H1 (cell line): ENCODE measurements around the gene TEAD1. TPM values are rescaled to one million over a fixed set of nuclear protein-coding genes. Genes with fewer than 3 reads are reported as not detected.
A peak's percentile ranks its signal among the peaks of the same experiment; 100 is the strongest.

Source experiments
- CTCF ChIA-PET: fragments of 300-600 bp; sonication (Branson Sonifier 250); formaldehyde crosslinking; loops from one replicate; lab custom pipeline; 2021; ENCODE audit not compliant: partially characterized antibody; lab: Charles Lee
- POLR2A ChIA-PET: fragments of 300-600 bp; sonication (Branson Sonifier 250); formaldehyde crosslinking; loops from one replicate; lab custom pipeline; 2021; ENCODE audit warnings: inconsistent platforms; ENCODE audit not compliant: partially characterized antibody; lab: Charles Lee
- DNase-seq, 2 experiments: peaks; one replicate each; pipeline versions ENCODE4 v3.0.0 to v3.0.0-alpha.2; 2010 to 2022; ENCODE audit warnings: low spot score in 2 of 2, low read depth in 1 of 2, mixed read lengths in 1 of 2
- FAIRE-seq: peaks from 2 replicates; lab custom pipeline; 2011; peaks lifted over from hg19 to GRCh38; lab: Jason Lieb, UNC
- H2AFZ ChIP-seq: 2 replicates; pipeline ENCODE4 v1.8.1; 2012; ENCODE audit warnings: low read length, inconsistent platforms
- H2AK5ac ChIP-seq: 2 replicates; pipeline ENCODE4 v1.6.1; 2013; ENCODE audit warnings: low read depth, low read length
- H2BK120ac ChIP-seq: replicated peaks from 2 replicates; pipeline ENCODE3; 2013; ENCODE audit warnings: low read depth, low read length, inconsistent platforms
- H2BK12ac ChIP-seq: 2 replicates; pipeline ENCODE4 v1.6.1; 2013; ENCODE audit warnings: low read depth, low read length
- H2BK15ac ChIP-seq: 2 replicates; pipeline ENCODE4 v1.6.1; 2013; ENCODE audit warnings: low read length
- H2BK20ac ChIP-seq: 2 replicates; pipeline ENCODE4 v1.6.1; 2013; ENCODE audit warnings: low read length
- H2BK5ac ChIP-seq: 2 replicates; pipeline ENCODE4 v1.6.1; 2013; ENCODE audit warnings: low read depth, low read length
- H3K14ac ChIP-seq: 2 replicates; pipeline ENCODE4 v1.6.1; 2013; ENCODE audit warnings: inconsistent platforms; ENCODE audit not compliant: insufficient read length
- H3K18ac ChIP-seq: 2 replicates; pipeline ENCODE4 v1.6.1; 2013; ENCODE audit warnings: low read length; ENCODE audit errors: extremely low read depth
- H3K23ac ChIP-seq: 2 replicates; pipeline ENCODE4 v1.6.1; 2013; ENCODE audit warnings: inconsistent platforms; ENCODE audit not compliant: insufficient read length
- H3K23me2 ChIP-seq: 2 replicates; pipeline ENCODE4 v1.6.1; 2013; ENCODE audit warnings: low read depth, low read length
- H3K27ac ChIP-seq: 2 replicates; pipeline ENCODE4 v1.6.1; 2011; ENCODE audit warnings: low read depth, low read length, inconsistent platforms
- H3K27me3 ChIP-seq, 4 experiments: replicated peaks in 1 of 4; 1 replicate in 1 of 4; 2 replicates in 3 of 4; pipeline versions ENCODE4 v1.6.1 to v1.8.1; 2011 to 2013; ENCODE audit warnings: low read length in 3 of 4, mild to moderate bottlenecking in 3 of 4, inconsistent platforms in 2 of 4, mixed read lengths in 2 of 4, moderate library complexity in 1 of 4; ENCODE audit not compliant: control insufficient read depth in 3 of 4, insufficient read depth in 3 of 4; ENCODE audit errors: extremely low read depth in 1 of 4
- H3K36me3 ChIP-seq, 4 experiments: 2 replicates each; pipeline versions ENCODE4 v1.6.1 to v1.8.1; 2011 to 2013; ENCODE audit warnings: mild to moderate bottlenecking in 4 of 4, low read length in 3 of 4, moderate library complexity in 2 of 4, control low read depth in 1 of 4, inconsistent platforms in 1 of 4; ENCODE audit not compliant: insufficient read depth in 4 of 4, control insufficient read depth in 2 of 4
- H3K4ac ChIP-seq: replicated peaks from 2 replicates; pipeline ENCODE3; 2013; ENCODE audit warnings: low read length, low read depth, mixed read lengths, inconsistent platforms; ENCODE audit not compliant: insufficient read length
- H3K4me1 ChIP-seq, 4 experiments: replicated peaks in 1 of 4; 1 replicate in 1 of 4; 2 replicates in 3 of 4; pipeline versions ENCODE4 v1.6.1 to v1.8.1; 2011 to 2013; ENCODE audit warnings: low read length in 3 of 4, inconsistent platforms in 2 of 4, mixed read lengths in 1 of 4; ENCODE audit not compliant: insufficient read depth in 4 of 4, control insufficient read depth in 3 of 4
- H3K4me2 ChIP-seq, 2 experiments: 2 replicates each; pipeline versions ENCODE4 v1.6.1 to v1.8.1; 2011 to 2013; ENCODE audit warnings: low read depth in 2 of 2, low read length in 2 of 2, control low read depth in 1 of 2, inconsistent platforms in 1 of 2, mild to moderate bottlenecking in 1 of 2; ENCODE audit not compliant: insufficient read depth in 1 of 2
- H3K4me3 ChIP-seq, 4 experiments: fragments of 200-600, 300-600 bp in 1 of 4; sonication (generic), shearing (Covaris generic), sonication (Bioruptor Twin) in 1 of 4; 2 replicates each; pipeline versions ENCODE4 v1.5.1 to v1.8.1; 2011 to 2016; ENCODE audit warnings: low read length in 4 of 4, low read depth in 3 of 4, control low read depth in 2 of 4, inconsistent platforms in 2 of 4, mild to moderate bottlenecking in 2 of 4, mixed read lengths in 1 of 4, moderate library complexity in 1 of 4; ENCODE audit not compliant: insufficient read depth in 2 of 4; ENCODE audit errors: extremely low read depth in 1 of 4
- H3K56ac ChIP-seq: replicated peaks from 2 replicates; pipeline ENCODE3; 2013; ENCODE audit warnings: low read depth, mild to moderate bottlenecking, mixed read lengths, low read length, inconsistent platforms; ENCODE audit not compliant: insufficient read length
- H3K79me1 ChIP-seq: 2 replicates; pipeline ENCODE4 v1.6.1; 2013; ENCODE audit warnings: low read depth, low read length, control low read depth
- H3K79me2 ChIP-seq, 2 experiments: 2 replicates each; pipeline versions ENCODE4 v1.6.1 to v1.8.1; 2012 to 2013; ENCODE audit warnings: low read length in 2 of 2, mild to moderate bottlenecking in 2 of 2, inconsistent platforms in 1 of 2; ENCODE audit not compliant: insufficient read depth in 2 of 2, control insufficient read depth in 1 of 2
- H3K9ac ChIP-seq, 4 experiments: replicated peaks in 1 of 4; 1 replicate in 1 of 4; 2 replicates in 3 of 4; pipeline versions ENCODE4 v1.6.1 to v1.8.1; 2011 to 2013; ENCODE audit warnings: low read depth in 3 of 4, low read length in 3 of 4, control low read depth in 2 of 4, mild to moderate bottlenecking in 2 of 4, moderate library complexity in 2 of 4, inconsistent platforms in 1 of 4; ENCODE audit errors: extremely low read depth in 1 of 4
- H3K9me3 ChIP-seq, 2 experiments: 2 replicates each; pipeline versions ENCODE4 v1.6.1 to v1.8.1; 2012 to 2013; ENCODE audit warnings: mild to moderate bottlenecking in 2 of 2, moderate library complexity in 2 of 2, control low read depth in 1 of 2, inconsistent platforms in 1 of 2, low read depth in 1 of 2, low read length in 1 of 2, mixed read lengths in 1 of 2; ENCODE audit not compliant: insufficient read depth in 2 of 2
- H4K20me1 ChIP-seq, 2 experiments: replicated peaks in 1 of 2; 2 replicates each; pipeline versions ENCODE3 to v1.8.1; 2011 to 2013; ENCODE audit warnings: inconsistent platforms in 2 of 2, low read length in 2 of 2, mild to moderate bottlenecking in 1 of 2; ENCODE audit not compliant: insufficient read depth in 2 of 2, control insufficient read depth in 1 of 2
- H4K5ac ChIP-seq: 2 replicates; pipeline ENCODE4 v1.6.1; 2013; ENCODE audit warnings: low read length, low read depth, mixed read lengths, inconsistent platforms; ENCODE audit not compliant: insufficient read length
- H4K8ac ChIP-seq: 2 replicates; pipeline ENCODE4 v1.8.0; 2013; ENCODE audit warnings: mild to moderate bottlenecking, moderate library complexity, low read length, inconsistent platforms; ENCODE audit not compliant: insufficient read depth; ENCODE audit errors: extremely low read depth
- H4K91ac ChIP-seq: replicated peaks from 2 replicates; pipeline ENCODE3; 2013; ENCODE audit warnings: low read length, mixed read lengths, inconsistent platforms; ENCODE audit not compliant: insufficient read length
- EGR1 ChIP-seq: IDR thresholded peaks from 2 replicates; pipeline ENCODE4 v1.6.1; 2011; ENCODE audit warnings: low read depth, low read length, borderline replicate concordance
- FOSL1 ChIP-seq: IDR thresholded peaks from 2 replicates; pipeline ENCODE4 v1.6.1; 2011; ENCODE audit warnings: mild to moderate bottlenecking, low read depth, low read length, moderate library complexity; ENCODE audit not compliant: insufficient read depth
- GTF2F1 ChIP-seq: IDR thresholded peaks from 2 replicates; pipeline ENCODE4 v1.6.1; 2012; ENCODE audit warnings: low read depth, low read length, improper control_type of control experiment, borderline replicate concordance
- HDAC2 ChIP-seq, 2 experiments: fragments of 300-600 bp in 1 of 2; sonication (generic) in 1 of 2; IDR thresholded peaks; 2 replicates each; pipeline ENCODE4 v1.6.1; 2011 to 2012; ENCODE audit warnings: low read depth in 2 of 2, low read length in 2 of 2, mild to moderate bottlenecking in 2 of 2, moderate library complexity in 2 of 2, borderline replicate concordance in 1 of 2, inconsistent platforms in 1 of 2
- PHF8 ChIP-seq: fragments of 200-600 bp; sonication (generic); conservative IDR thresholded peaks from 2 replicates; pipeline ENCODE4 v1.7.1; 2012; ENCODE audit warnings: low read depth, mild to moderate bottlenecking, inconsistent platforms, low read length, moderate library complexity
- RAD21 ChIP-seq, 2 experiments: IDR thresholded peaks in 1 of 2; conservative IDR thresholded peaks in 1 of 2; 2 replicates each; pipeline ENCODE4 v1.6.1; 2011; ENCODE audit warnings: low read depth in 2 of 2, low read length in 2 of 2, improper control_type of control experiment in 1 of 2, inconsistent platforms in 1 of 2, mild to moderate bottlenecking in 1 of 2, moderate library complexity in 1 of 2
- ZNF274 ChIP-seq: IDR thresholded peaks from 2 replicates; pipeline ENCODE4 v1.7.0; 2012; ENCODE audit warnings: low read length, borderline replicate concordance; ENCODE audit errors: extremely low read depth
- WGBS, 2 experiments: shearing (Covaris generic) in 1 of 2; methylation state at CpG; one replicate each; pipeline versions ENCODE4 v1.1.6 to v1.1.7; 2013 to 2015; ENCODE audit warnings: low lambda C conversion rate in 2 of 2, mixed read lengths in 2 of 2, inconsistent platforms in 1 of 2, low coverage in 1 of 2, missing lambda C conversion rate in 1 of 2; ENCODE audit not compliant: insufficient replicate concordance in 2 of 2, insufficient coverage in 1 of 2, insufficient read length in 1 of 2; ENCODE audit errors: extremely low coverage in 1 of 2, missing lambda C conversion rate in 1 of 2; 5-methylcytosine and 5-hydroxymethylcytosine counted together
- polyA plus RNA-seq, 7 experiments: library from polyadenylated mRNA; depleted of rRNA in 3 of 7; stranded (reverse) in 5 of 7; unstranded in 2 of 7; fragments of >200 nt in 5 of 7; fragments of 200-250 nt in 2 of 7; gene quantifications; 1 replicate in 5 of 7; 2 replicates in 1 of 7; 4 replicates in 1 of 7; pipeline versions ENCODE4 v1.2.1 to v1.2.3, GENCODE V29; 2011 to 2013; ENCODE audit warnings: missing spikeins in 2 of 7, mixed read lengths in 2 of 7
- total RNA-seq: library from RNA; stranded (reverse); fragmentation: NEBNext Ultra II Directional; extraction: Animal tissue kit (Norgen Biotek cat#: 25700); gene quantifications from 2 replicates; pipeline ENCODE4 v1.2.1, GENCODE V29; 2021

The TEAD1 gene
- total and polyA plus RNA-seq, 2 of the 8 experiments (the other 6 are each of a cell fraction or from before 2014, with no cell fraction given): 15.6 to 67.4 TPM

DNA sequence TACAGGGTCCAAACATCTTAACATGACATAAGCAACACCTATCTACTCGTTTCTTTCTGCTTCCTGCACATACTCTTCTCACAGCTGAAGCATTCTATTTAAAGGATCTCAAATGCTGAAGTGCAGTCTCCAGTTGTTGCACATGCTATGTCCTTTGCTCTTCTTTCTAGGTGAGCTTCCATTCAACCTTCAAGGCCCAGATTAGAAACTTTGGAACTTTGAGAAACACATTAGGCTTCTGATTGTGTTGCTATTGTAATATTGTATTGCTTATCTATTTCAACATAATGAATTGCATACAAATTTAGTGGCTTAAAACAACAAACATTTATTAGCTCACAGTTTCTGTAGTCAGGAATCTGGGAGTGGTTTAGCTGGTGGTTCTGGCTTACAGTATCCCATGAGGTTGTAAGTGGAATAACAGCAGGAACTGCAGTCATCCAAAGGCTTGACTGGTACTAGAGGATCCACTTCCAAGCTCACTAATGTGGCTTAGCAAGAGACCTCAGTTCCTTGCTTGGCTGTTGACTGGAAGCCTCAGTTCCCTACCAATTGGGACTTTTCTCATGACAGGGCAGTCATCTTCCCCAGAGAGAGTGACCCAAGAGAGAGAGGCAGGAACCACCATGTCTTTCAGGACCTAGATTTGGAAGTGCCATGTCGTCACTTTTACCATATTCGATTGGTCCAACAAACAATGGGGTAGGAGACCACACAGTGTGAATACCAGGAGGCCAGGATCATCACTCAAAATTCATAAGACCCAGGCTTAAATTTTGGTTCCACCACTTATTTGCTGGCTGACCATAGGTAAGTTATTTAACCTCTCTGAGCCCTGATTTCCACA lies 307.7 kb downstream of the TEAD1 start:
- TF ChIP-seq ZNF274: no peak
- no peak for TF ChIP-seq FOSL1
- 0 out of 4 replicates have a peak, but pooled peaks of 1 of the 2 experiments have one; percentile 5 for TF ChIP-seq RAD21 (IDR thresholded peaks at IDR 0.05 in 1 of 2, conservative IDR thresholded peaks at IDR 0.05 in 1 of 2; ENCODE audit: low read depth in 2 of 2, low read length in 2 of 2)
- no peak for TF ChIP-seq PHF8
- no peak for TF ChIP-seq HDAC2 (IDR thresholded peaks at IDR 0.05; ENCODE audit: borderline replicate concordance in 1 of 2, low read depth in 2 of 2, low read length in 2 of 2)
- TF ChIP-seq EGR1: no peak
- TF ChIP-seq GTF2F1: no peak
- Histone ChIP-seq H4K5ac (no peak overlapping the region), H3K27ac (no peak overlapping the region), H4K91ac (no peak overlapping the region), H3K18ac (no peak overlapping the region), H3K36me3 (no peaks in the 10 kb centered on the region), H4K20me1 (no peaks in the 10 kb centered on the region), H3K4me3 (no peak overlapping the region), H3K4me2 (no peak overlapping the region), H2BK15ac (no peak overlapping the region), H3K4me1 (no peaks in the 10 kb centered on the region; a peak in 1 of 7 replicates), H2AFZ (no peak overlapping the region), H3K79me2 (no peaks in the 10 kb centered on the region), H3K9me3 (no peaks in the 10 kb centered on the region), H3K56ac (no peak overlapping the region), H3K27me3 (no peaks in the 10 kb centered on the region), H3K23ac (no peak overlapping the region), H2BK12ac (no peak overlapping the region), H3K4ac (no peak overlapping the region), H3K14ac (no peak overlapping the region), H2BK20ac (no peak overlapping the region), H3K79me1 (no peaks in the 10 kb centered on the region), H2AK5ac (no peak overlapping the region), H2BK5ac (no peak overlapping the region), H2BK120ac (no peak overlapping the region), H3K23me2 (no peaks in the 10 kb centered on the region; the same call in 1 of the 2 replicates), H4K8ac (no peak overlapping the region), H3K9ac (no peak overlapping the region)
- 80% methylated on average over 3 of the region's 3 CpGs; no CpG with 5 or more reads in 1 of the 2 experiments for WGBS, 2 experiments
- POLR2A ChIA-PET: no interaction called here
- FAIRE-seq (no peak), DNase-seq (no peak)
- CTCF ChIA-PET: interaction anchor here (1.0 to 13.1 kb wide), 6 partner anchors 17 to 340 kb away, joined by 3 to 116 read pairs (median 4); no protein-coding TSS in a partner anchor
